ENCODE measurements around the gene LIN52. TPM values are rescaled to one million over a fixed set of nuclear protein-coding genes. Genes with fewer than 3 reads are reported as not detected.

LIN52 gene
- total and polyA plus RNA-seq, 8 donors = 10.1 to 16.7 (median 15.4) TPM

DNA sequence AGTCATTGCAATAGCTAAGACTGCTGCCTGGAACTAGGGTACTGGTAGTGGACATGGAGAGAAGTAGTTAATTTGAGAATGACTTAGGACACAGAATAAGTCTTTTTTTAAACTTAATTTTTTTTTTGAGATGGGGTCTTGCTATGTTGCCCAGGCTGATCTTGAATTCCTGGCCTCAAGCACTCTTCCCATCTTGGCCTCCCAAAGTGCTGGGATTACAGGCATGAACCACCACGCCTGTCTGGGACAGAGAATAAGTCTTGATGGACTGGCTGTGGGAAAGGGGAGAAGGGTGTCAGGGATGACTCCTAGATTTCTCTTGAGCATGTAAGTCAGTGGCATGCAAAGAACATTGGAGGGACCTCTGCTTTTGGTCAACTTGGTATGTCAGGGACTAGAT lies 42.9 kb downstream of the LIN52 start:
- Histone ChIP-seq H3K9me3 (no peaks in the 10 kb centered on the region), H3K4me1 (no peaks in the 10 kb centered on the region), H3K4me3 (no peak overlapping the region), H3K27me3 (no peaks in the 10 kb centered on the region), H3K36me3 (no peaks in the 10 kb centered on the region), H3K27ac (no peak overlapping the region)
- ATAC-seq (no peak), DNase-seq (no peak)
- intact Hi-C loops (cut with DNase I) = no loop called here
- TF ChIP-seq, protein P1, sequence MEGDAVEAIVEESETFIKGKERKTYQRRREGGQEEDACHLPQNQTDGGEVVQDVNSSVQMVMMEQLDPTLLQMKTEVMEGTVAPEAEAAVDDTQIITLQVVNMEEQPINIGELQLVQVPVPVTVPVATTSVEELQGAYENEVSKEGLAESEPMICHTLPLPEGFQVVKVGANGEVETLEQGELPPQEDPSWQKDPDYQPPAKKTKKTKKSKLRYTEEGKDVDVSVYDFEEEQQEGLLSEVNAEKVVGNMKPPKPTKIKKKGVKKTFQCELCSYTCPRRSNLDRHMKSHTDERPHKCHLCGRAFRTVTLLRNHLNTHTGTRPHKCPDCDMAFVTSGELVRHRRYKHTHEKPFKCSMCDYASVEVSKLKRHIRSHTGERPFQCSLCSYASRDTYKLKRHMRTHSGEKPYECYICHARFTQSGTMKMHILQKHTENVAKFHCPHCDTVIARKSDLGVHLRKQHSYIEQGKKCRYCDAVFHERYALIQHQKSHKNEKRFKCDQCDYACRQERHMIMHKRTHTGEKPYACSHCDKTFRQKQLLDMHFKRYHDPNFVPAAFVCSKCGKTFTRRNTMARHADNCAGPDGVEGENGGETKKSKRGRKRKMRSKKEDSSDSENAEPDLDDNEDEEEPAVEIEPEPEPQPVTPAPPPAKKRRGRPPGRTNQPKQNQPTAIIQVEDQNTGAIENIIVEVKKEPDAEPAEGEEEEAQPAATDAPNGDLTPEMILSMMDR (IDR thresholded peaks at IDR 0.05) = no peak

DNA sequence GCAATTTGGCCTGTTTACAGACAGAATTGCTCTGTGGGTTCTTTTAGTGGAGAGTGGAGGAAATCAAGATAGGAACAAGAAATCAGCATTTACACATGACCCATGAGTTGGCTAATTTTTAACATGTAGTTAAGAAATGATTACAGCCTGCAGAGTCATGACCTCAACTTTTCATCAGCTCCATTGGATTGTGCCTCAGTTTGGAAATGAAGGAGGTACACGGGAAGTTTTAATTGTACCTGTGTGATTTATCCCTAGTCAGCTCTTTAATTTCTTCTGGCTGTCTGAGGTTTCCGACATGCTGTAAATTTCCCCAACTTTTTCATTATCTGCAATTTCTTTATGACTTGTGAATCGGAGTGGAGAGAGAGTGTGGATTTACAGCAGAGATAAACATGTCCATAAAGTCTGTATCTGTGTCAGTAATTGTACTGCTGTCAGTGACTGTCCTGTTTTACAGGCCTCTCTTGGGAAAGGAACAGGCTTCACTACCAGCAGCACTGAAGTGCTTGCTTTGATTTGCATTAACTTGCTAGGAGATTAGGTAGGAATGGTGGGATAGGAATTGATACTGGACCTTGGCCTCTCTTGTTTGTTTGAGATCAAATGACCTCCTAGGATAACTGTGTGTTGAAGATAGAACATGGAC lies 49.2 kb downstream of the LIN52 start:
- Histone ChIP-seq H3K36me3 (no peaks in the 10 kb centered on the region), H3K27me3 (no peaks in the 10 kb centered on the region), H3K27ac (peak overlapping the region; percentile 11 to 20), H3K9me3 (no peaks in the 10 kb centered on the region), H3K4me1 (peaks cover 0 to 30% of the 10 kb centered on the region in 2 donors), H3K4me3 (no peak overlapping the region)
- DNase-seq = no peak
- ATAC-seq = peak; percentile 72
- TF ChIP-seq, protein P1 (IDR thresholded peaks at IDR 0.05) = no peak
- intact Hi-C loops (cut with DNase I) = no loop called here

DNA sequence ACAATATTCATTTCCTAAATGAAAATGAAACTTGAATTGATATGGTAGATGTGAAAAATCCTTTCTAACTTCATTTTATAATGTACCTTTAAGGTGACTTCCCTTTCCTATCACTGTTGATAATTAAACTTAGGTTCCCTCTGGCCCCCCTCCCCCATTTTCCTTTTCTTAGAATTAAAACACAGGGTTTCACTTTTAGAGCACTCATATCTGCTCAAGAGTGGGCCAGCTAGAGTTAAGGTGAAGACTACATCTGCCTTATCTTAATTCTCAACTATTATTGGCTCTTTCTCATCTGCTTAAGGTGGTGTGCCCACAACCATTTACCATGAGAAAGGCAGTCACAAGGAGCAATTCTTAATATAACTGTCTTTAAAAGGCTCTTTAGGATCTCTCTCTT lies 49.7 kb downstream of the LIN52 start:
- ATAC-seq (peak; percentile 33), DNase-seq (no peak)
- no peaks in the 10 kb centered on the region for H3K9me3 ChIP-seq
- H3K36me3 ChIP-seq = no peaks in the 10 kb centered on the region
- peaks cover 0 to 30% of the 10 kb centered on the region in 2 donors for H3K4me1 ChIP-seq
- intact Hi-C loops (cut with DNase I) = no loop called here
- no peak overlapping the region for H3K4me3 ChIP-seq
- peak overlapping the region in 1 of 2 donors; percentile 20 for H3K27ac ChIP-seq
- H3K27me3 ChIP-seq = no peaks in the 10 kb centered on the region
- TF ChIP-seq, protein P1 (IDR thresholded peaks at IDR 0.05) = no peak

DNA sequence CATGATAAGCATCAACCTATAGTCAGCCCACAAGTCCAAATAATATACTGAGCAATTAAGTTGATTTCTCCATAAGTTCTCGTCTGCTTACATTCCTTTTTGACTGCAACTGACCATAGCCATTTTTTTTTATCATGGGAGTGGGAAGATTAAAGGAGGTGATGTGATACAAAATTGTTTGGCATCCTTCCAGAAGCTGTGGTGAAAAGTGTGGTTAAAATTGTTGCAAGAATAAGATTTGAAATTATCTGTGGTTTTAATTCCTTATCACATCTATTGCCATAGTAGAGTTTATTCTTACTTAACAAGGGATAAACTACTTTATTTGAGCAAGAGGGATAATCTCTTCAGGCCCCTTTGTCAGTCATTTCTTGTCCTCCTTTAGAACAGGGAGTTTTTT lies 50.7 kb downstream of the LIN52 start:
- Histone ChIP-seq H3K36me3 (no peaks in the 10 kb centered on the region), H3K9me3 (no peaks in the 10 kb centered on the region), H3K4me3 (no peak overlapping the region), H3K27ac (no peak overlapping the region), H3K27me3 (no peaks in the 10 kb centered on the region), H3K4me1 (peaks cover 0 to 30% of the 10 kb centered on the region in 2 donors)
- intact Hi-C loops (cut with DNase I) = no loop called here
- DNase-seq = no peak
- TF ChIP-seq, protein P1 (IDR thresholded peaks at IDR 0.05) = no peak
- ATAC-seq = no peak

DNA sequence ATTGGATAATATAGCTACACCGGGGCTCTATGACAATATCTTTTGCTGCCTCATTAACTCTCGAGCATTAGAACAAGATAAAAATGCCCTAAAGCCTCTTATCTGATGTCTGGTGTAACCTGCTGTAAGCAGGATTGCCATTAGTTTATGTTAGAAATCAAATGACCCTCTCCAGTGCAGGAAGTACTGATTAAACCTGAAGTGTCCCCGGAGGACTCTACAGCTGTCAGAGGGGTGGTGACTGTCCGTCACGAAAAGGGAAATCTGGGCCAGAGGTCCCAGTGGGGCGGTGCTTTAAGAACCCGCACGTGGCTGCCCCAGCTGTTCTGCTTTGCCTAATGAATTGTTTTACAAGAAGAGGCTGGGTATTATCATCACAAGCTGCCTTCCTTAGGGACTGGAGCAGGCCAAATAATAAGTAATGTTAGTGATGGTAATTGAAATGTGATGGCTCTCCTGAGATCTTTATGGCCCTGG lies 55.7 kb downstream of the LIN52 start:
- intact Hi-C loops (cut with DNase I) = no loop called here
- no peaks in the 10 kb centered on the region for H3K36me3 ChIP-seq
- TF ChIP-seq, protein P1 (IDR thresholded peaks at IDR 0.05) = no peak
- no peaks in the 10 kb centered on the region for H3K27me3 ChIP-seq
- no peaks in the 10 kb centered on the region for H3K9me3 ChIP-seq
- peak in 2 of 4 donors; percentile 18 to 82 for DNase-seq
- no peak overlapping the region for H3K4me3 ChIP-seq
- ATAC-seq = peak; percentile 85
- H3K27ac ChIP-seq = peak overlapping the region; percentile 6 to 52
- H3K4me1 ChIP-seq = peaks cover 4 to 24% of the 10 kb centered on the region in 2 donors
